DND-41 (cell line): Measurements from ENCODE around the gene SSR3.
"Not testable (repeated sequence)": the region's sequence is repeated elsewhere in the genome, so short reads cannot be mapped to it uniquely, and the experiment has no call there.

Experiments used
- CTCF ChIP-seq: IDR thresholded peaks from 2 replicates; pipeline ENCODE4 v1.5.1; 2012; ENCODE audit warnings: borderline replicate concordance, low read length, moderate library complexity, mild to moderate bottlenecking; ENCODE audit not compliant: poor library complexity, severe bottlenecking; ENCODE audit errors: extremely low read depth
- EZH2 ChIP-seq: IDR thresholded peaks from 3 replicates; pipeline ENCODE4 v1.6.1; 2012; ENCODE audit warnings: borderline replicate concordance, low read depth, mild to moderate bottlenecking, moderate library complexity, low read length, inconsistent platforms; ENCODE audit not compliant: severe bottlenecking

- TF ChIP-seq CTCF, EZH2: not testable (repeated sequence)
Observed at GRCh38 chr3:156589806-156590205, 34.9 kb upstream of the SSR3 start.
